GM18907 (cell line): ENCODE measurements around the gene USB1.
"Not testable (repeated sequence)": the region's sequence is repeated elsewhere in the genome, so short reads cannot be mapped to it uniquely, and the experiment has no call there.

Experiments used
- ATAC-seq: cut with Tn5 transposase; IDR thresholded peaks from one replicate; pipeline ENCODE4 v1.9.1; 2021; ENCODE audit warnings: mild to moderate bottlenecking, moderate library complexity; ENCODE audit not compliant: unreplicated experiment

USB1 gene

GRCh38 chr16:57969451-57970123, 31.6 kb upstream of the USB1 start:
- ATAC-seq = no peak

GRCh38 chr16:57970319-57970718, 30.9 kb upstream of the USB1 start:
- no peak for ATAC-seq

GRCh38 chr16:57970970-57971369, 30.2 kb upstream of the USB1 start, which contains the start of gene CNGB1:
Gene CNGB1 (minus strand): TSS chr16:57971128. CDS start chr16:57967286, 3,842 bp downstream.
- no peak for ATAC-seq

- ATAC-seq = no peak
These were observed 29.4 kb upstream of the USB1 start for GRCh38 chr16:57971848-57972247.

GRCh38 chr16:57972306-57972705, 28.9 kb upstream of the USB1 start:
- no peak for ATAC-seq

- no peak for ATAC-seq
These were observed 24.8 kb upstream of the USB1 start for GRCh38 chr16:57976331-57976796.

- ATAC-seq = no peak
These were observed 23.7 kb upstream of the USB1 start for GRCh38 chr16:57977418-57978069.

- not testable (repeated sequence) for ATAC-seq
These were observed 23.1 kb upstream of the USB1 start for GRCh38 chr16:57978070-57978465.

- no peak for ATAC-seq
These were observed 22.1 kb upstream of the USB1 start for GRCh38 chr16:57979006-57979585.

- no peak for ATAC-seq
These were observed 19.6 kb upstream of the USB1 start for GRCh38 chr16:57981636-57982035.

GRCh38 chr16:57982385-57982784, 18.8 kb upstream of the USB1 start:
- ATAC-seq = no peak

- peak; percentile 67 for ATAC-seq
These were observed 16.6 kb upstream of the USB1 start for GRCh38 chr16:57984443-57985203.

GRCh38 chr16:57985204-57986181, 15.7 kb upstream of the USB1 start:
- peak; percentile 21 for ATAC-seq

GRCh38 chr16:57986196-57986595, 15.0 kb upstream of the USB1 start:
- ATAC-seq = no peak

- ATAC-seq = no peak
These were observed 13.6 kb upstream of the USB1 start for GRCh38 chr16:57987441-57988177.

- no peak for ATAC-seq
These were observed 12.3 kb upstream of the USB1 start for GRCh38 chr16:57988929-57989328.

GRCh38 chr16:57991551-57992059, 9.6 kb upstream of the USB1 start:
- no peak for ATAC-seq

- no peak for ATAC-seq
These were observed 9.1 kb upstream of the USB1 start for GRCh38 chr16:57992084-57992483.

GRCh38 chr16:57993438-57993837, 7.8 kb upstream of the USB1 start:
- ATAC-seq = no peak
